GM21529 (cell line): ENCODE measurements around the gene P3H2.

Experiments
- ATAC-seq: cut with Tn5 transposase; IDR thresholded peaks from one replicate; pipeline ENCODE4 v1.9.1; 2021; ENCODE audit not compliant: unreplicated experiment

P3H2 gene

GRCh38 chr3:190058521-190059241, 62.0 kb downstream of the P3H2 start:
- no peak for ATAC-seq

DNA sequence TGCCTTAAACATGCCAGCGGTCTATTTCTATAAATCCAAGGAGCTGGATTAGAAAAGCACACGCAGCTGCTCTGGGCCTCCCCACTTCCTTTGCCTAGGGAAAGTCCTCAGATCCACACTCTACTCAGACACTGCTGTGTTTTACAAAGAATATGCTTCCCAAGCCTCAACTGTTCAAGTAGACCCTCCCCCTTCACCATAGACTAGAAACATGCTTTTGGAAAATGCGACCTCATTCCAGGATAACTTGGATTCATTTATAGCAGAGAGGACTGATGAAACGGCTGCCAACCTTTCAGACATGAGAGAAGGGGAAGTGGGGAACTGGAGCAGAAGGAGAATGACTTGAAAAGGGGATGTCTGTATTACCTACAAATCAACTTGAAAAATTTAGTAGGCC, 64.0 kb downstream of the P3H2 start:
- ATAC-seq, result no peak

DNA sequence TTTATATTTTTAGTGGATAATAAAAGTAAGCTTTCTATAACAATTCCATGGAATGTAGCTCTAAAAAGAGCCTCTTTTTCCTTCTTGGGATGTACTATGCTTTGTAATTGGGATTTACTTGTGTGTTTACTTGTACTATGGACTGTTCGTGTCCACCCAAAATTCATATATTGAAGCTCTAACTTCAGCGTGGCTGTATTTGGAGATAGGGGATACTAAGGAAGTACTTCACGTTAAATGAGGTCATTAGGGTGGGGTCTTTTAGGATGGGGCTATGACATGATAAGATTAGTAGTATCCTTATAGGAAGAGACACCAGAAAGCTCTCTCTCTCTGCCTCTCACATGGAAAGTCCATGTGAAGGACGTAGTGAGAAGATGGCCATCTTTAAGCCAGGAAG, 64.9 kb downstream of the P3H2 start:
- ATAC-seq, result no peak

- no peak for ATAC-seq
These were observed 66.6 kb downstream of the P3H2 start for GRCh38 chr3:190053919-190054672.

- no peak for ATAC-seq
These were observed 69.1 kb downstream of the P3H2 start for GRCh38 chr3:190051641-190052040.

- ATAC-seq, result no peak
These were observed 71.7 kb downstream of the P3H2 start for GRCh38 chr3:190048932-190049441.

GRCh38 chr3:190044974-190045373, 75.7 kb downstream of the P3H2 start:
- no peak for ATAC-seq

- ATAC-seq, result no peak
These were observed 76.6 kb downstream of the P3H2 start for GRCh38 chr3:190044142-190044541.

- no peak for ATAC-seq
These were observed 77.0 kb downstream of the P3H2 start for GRCh38 chr3:190043741-190044140.

- ATAC-seq, result no peak
These were observed 78.1 kb downstream of the P3H2 start for GRCh38 chr3:190042558-190042957.

- ATAC-seq, result peak; percentile 74
These were observed 79.2 kb downstream of the P3H2 start for GRCh38 chr3:190041333-190042041.

DNA sequence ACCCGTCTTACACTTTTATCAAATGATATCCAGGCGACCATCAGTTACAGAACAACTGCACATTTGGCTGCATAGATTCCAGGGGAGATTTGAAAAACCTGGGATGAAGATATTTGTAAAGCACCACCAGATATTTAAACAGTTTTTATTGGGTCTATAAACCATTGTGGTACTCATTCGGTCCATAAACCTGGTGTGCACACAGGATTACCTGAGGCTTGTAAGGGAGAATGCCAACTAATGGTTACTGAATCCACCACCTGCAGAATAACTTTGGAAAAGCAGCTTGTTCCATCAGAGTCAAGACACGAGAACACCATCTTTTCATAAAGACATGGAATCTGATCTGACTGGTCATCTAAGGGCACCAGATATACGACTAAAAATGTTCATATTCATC, 80.6 kb downstream of the P3H2 start:
- no peak for ATAC-seq

- ATAC-seq, result no peak
These were observed 82.4 kb downstream of the P3H2 start for GRCh38 chr3:190038050-190038933.

DNA sequence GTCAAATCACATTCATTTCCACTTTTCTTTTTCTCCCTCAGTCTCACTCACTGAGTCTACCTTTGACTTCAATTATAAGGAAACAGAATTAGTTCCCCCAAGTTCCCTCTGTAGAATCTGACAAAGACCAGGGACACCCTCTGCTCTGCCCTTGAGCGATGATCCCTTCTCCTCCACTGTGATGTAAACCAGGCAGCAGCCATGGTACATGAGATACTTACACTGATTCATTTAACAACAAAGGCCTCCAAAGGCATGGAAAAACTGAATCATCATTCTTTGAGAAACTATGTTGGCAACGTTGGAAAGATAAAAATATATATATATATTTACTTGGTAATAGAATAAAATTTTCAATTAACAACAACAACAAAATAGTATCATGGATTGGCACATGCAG, 84.1 kb downstream of the P3H2 start:
- ATAC-seq, result no peak

DNA sequence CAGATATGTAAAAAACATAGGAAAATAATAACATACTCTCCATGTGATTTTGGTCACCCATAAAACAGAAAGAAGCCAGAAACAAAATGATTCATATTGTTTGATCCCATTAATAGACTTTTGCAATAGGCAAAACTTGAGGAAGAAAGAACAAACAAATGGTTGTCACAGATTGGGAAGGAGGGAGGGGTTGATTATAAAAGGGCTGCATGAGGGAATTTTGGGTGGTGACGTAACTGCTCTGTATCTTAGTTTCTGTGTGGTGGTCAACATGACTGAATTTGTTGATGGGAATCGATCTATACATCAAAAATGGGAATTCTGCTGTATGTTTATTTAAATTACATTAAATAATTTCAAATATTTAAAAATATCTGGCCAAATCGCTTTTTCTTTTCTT, 86.3 kb downstream of the P3H2 start:
- no peak for ATAC-seq

DNA sequence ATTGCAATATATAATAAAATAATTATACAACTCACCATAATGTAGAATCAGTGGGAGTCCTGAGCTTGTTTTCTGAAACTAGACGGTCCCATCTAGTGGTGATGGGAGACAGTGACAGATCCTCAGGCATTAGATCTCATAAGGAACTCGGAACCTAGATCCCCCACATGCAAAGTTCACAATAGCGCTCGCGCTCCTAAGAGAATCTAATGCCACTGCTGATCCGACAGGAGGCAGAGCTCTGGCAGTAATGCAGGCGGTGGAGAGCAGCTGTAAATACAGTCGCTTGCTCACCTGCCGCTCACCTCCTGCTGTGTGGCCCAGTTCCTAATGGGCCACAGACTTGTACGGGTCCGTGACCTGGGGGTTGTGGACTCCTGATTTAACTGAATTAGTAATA, 87.8 kb downstream of the P3H2 start:
- no peak for ATAC-seq

GRCh38 chr3:190031887-190032752, 88.6 kb downstream of the P3H2 start:
- no peak for ATAC-seq

- ATAC-seq, result no peak
These were observed 93.6 kb downstream of the P3H2 start for GRCh38 chr3:190027116-190027515.

GRCh38 chr3:190026154-190026553, 94.5 kb downstream of the P3H2 start:
- ATAC-seq, result no peak

DNA sequence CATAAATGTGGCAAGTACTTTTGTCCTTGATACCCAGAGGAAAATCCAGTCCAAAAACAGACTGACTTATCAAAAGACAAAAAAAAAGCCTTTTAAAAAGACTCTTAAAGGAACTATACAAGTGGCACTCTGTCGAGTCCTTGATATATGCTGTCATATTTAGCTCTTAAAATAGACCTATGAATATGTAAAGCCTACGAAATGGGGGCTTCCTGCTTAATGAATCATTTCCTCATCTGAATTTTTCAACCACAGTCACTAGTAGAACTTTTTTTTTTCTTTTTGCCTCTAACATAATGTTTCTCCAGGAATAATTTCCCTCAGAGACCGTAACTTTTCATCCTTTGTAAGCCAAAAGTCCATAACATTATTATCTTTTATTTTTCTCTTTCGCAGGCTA, 95.8 kb downstream of the P3H2 start:
- ATAC-seq, result peak; percentile 64
